Left renal cortex interstitium (tissue), 4 donors: ENCODE measurements around the gene RASSF6. TPM values are rescaled to one million over a fixed set of nuclear protein-coding genes. Genes with fewer than 3 reads are reported as not detected.

Experiments
- polyA plus RNA-seq, 4 donors: library from polyadenylated mRNA; unstranded; fragments of 120-200 nt; gene quantifications; one replicate each; pipeline ENCODE4 v1.2.1, GENCODE V29; 2013; ENCODE audit not compliant: insufficient read length in 4 of 4

The RASSF6 gene
- polyA plus RNA-seq, 4 donors: 5.2 to 7.8 (median 6.1) TPM

Other genes with a start within 250 kb of the RASSF6 start
- gene ALB, start 216.1 kb downstream of the RASSF6 start, polyA plus RNA-seq: 1,000 to 10,000 TPM in 1 of 4 donors, 1 to 10 TPM in 3; 1.4 to 1,495 (median 3.2) TPM
- 1,000 to 10,000 TPM in 1 of 4 donors, 100 to 1,000 TPM in 3; 595 to 1,085 (median 914) TPM for gene AFP, start 184.2 kb downstream of the RASSF6 start, polyA plus RNA-seq
- 10 to 100 TPM in 3 of 4 donors, 1 to 10 TPM in 1; 9.2 to 20.8 (median 13.3) TPM for gene AFM, start 138.7 kb downstream of the RASSF6 start, polyA plus RNA-seq
- gene CXCL8, start 120.1 kb upstream of the RASSF6 start, polyA plus RNA-seq: 1 to 10 TPM in 1 of 4 donors, under 1 TPM in 3; 0.14 to 2.1 (median 0.34) TPM
- gene CXCL6, start 216.2 kb upstream of the RASSF6 start, polyA plus RNA-seq: under 1 TPM in 3 of 4 donors, not detected in 1; 0.14 to 0.29 (median 0.22) TPM
- gene PF4V1, start 232.9 kb upstream of the RASSF6 start, polyA plus RNA-seq: under 1 TPM; 0.35 to 0.83 (median 0.54) TPM
- under 1 TPM; 0.25 to 0.65 (median 0.36) TPM for gene CXCL1, start 249.0 kb upstream of the RASSF6 start, polyA plus RNA-seq